Trophoblast cell (in vitro differentiated cells and primary cell): ENCODE data around the gene CENPV.

Experiments
- DNase-seq, 2 donors: peaks; one replicate each; pipeline ENCODE4 v3.0.0-alpha.2; 2016
- H2AFZ ChIP-seq: 2 replicates; pipeline ENCODE4 v1.6.1; 2013; ENCODE audit warnings: low read length, moderate library complexity, mild to moderate bottlenecking; ENCODE audit not compliant: insufficient read depth, poor library complexity
- H2AK5ac ChIP-seq: 2 replicates; pipeline ENCODE4 v1.6.1; 2013; ENCODE audit warnings: mild to moderate bottlenecking, low read length
- H2BK120ac ChIP-seq: 2 replicates; pipeline ENCODE4 v1.6.1; 2013; ENCODE audit warnings: low read length, mild to moderate bottlenecking, moderate library complexity; ENCODE audit not compliant: insufficient read depth, poor library complexity
- H2BK12ac ChIP-seq: 2 replicates; pipeline ENCODE4 v1.6.1; 2013; ENCODE audit warnings: mild to moderate bottlenecking, low read length, moderate library complexity
- H2BK5ac ChIP-seq: 2 replicates; pipeline ENCODE4 v1.6.1; 2013; ENCODE audit warnings: low read length, low read depth, moderate library complexity, mild to moderate bottlenecking; ENCODE audit not compliant: poor library complexity
- H3K14ac ChIP-seq: 2 replicates; pipeline ENCODE4 v1.6.1; 2013; ENCODE audit warnings: mild to moderate bottlenecking, low read length
- H3K18ac ChIP-seq: 2 replicates; pipeline ENCODE4 v1.6.1; 2013; ENCODE audit warnings: mild to moderate bottlenecking, low read length
- H3K23ac ChIP-seq: 2 replicates; pipeline ENCODE4 v1.6.1; 2013; ENCODE audit warnings: low read length
- H3K27ac ChIP-seq: 2 replicates; pipeline ENCODE4 v1.5.1; 2013; ENCODE audit warnings: low read depth, mild to moderate bottlenecking, inconsistent platforms, low read length, moderate library complexity
- H3K27me3 ChIP-seq: 2 replicates; pipeline ENCODE4 v1.6.1; 2013; ENCODE audit warnings: inconsistent platforms, mild to moderate bottlenecking, low read length, moderate library complexity; ENCODE audit not compliant: insufficient read depth
- H3K36me3 ChIP-seq, 2 experiments: 1 replicate in 1 of 2; 2 replicates in 1 of 2; pipeline ENCODE4 v1.6.1; 2013; ENCODE audit warnings: low read length in 2 of 2, mild to moderate bottlenecking in 2 of 2, moderate library complexity in 1 of 2; ENCODE audit not compliant: insufficient read depth in 2 of 2, control insufficient read depth in 1 of 2
- H3K4ac ChIP-seq: 2 replicates; pipeline ENCODE4 v1.6.1; 2013; ENCODE audit warnings: low read depth, mild to moderate bottlenecking, low read length, moderate library complexity
- H3K4me1 ChIP-seq, 2 experiments: 1 replicate in 1 of 2; 2 replicates in 1 of 2; pipeline ENCODE4 v1.6.1; 2013; ENCODE audit warnings: low read length in 2 of 2, mild to moderate bottlenecking in 2 of 2, moderate library complexity in 1 of 2; ENCODE audit not compliant: insufficient read depth in 2 of 2, control insufficient read depth in 1 of 2
- H3K4me2 ChIP-seq: 2 replicates; pipeline ENCODE4 v1.6.1; 2013; ENCODE audit warnings: inconsistent platforms, mild to moderate bottlenecking, low read length, moderate library complexity
- H3K4me3 ChIP-seq: 2 replicates; pipeline ENCODE4 v1.5.1; 2013; ENCODE audit warnings: mild to moderate bottlenecking, low read depth, low read length, inconsistent platforms
- H3K79me1 ChIP-seq: one replicate; pipeline ENCODE4 v1.6.1; 2013; ENCODE audit warnings: low read length
- H3K79me2 ChIP-seq: 2 replicates; pipeline ENCODE4 v1.6.1; 2013; ENCODE audit warnings: low read length, mild to moderate bottlenecking; ENCODE audit not compliant: control insufficient read depth, insufficient read depth, poor library complexity
- H3K9ac ChIP-seq: 2 replicates; pipeline ENCODE4 v1.6.1; 2013; ENCODE audit warnings: mild to moderate bottlenecking, low read length
- H3K9me3 ChIP-seq: 2 replicates; pipeline ENCODE4 v1.6.1; 2013; ENCODE audit warnings: low read depth, mild to moderate bottlenecking, control low read depth, inconsistent platforms, low read length; ENCODE audit not compliant: insufficient read depth
- H4K12ac ChIP-seq: 2 replicates; pipeline ENCODE4 v1.6.1; 2013; ENCODE audit warnings: low read depth, mild to moderate bottlenecking, low read length, moderate library complexity
- H4K8ac ChIP-seq: 2 replicates; pipeline ENCODE4 v1.6.1; 2013; ENCODE audit warnings: low read depth, mild to moderate bottlenecking, low read length, moderate library complexity
- H4K91ac ChIP-seq: one replicate; pipeline ENCODE4 v1.6.1; 2013; ENCODE audit warnings: low read depth, mild to moderate bottlenecking, low read length, moderate library complexity
- WGBS: extraction: QIAGEN DNeasy Blood & Tissue Kit; methylation state at CpG from one replicate; pipeline ENCODE4 v1.1.7; 2013; ENCODE audit warnings: missing lambda C conversion rate; ENCODE audit not compliant: insufficient read length, insufficient coverage; ENCODE audit errors: extremely low coverage; 5-methylcytosine and 5-hydroxymethylcytosine counted together

CENPV gene

DNA sequence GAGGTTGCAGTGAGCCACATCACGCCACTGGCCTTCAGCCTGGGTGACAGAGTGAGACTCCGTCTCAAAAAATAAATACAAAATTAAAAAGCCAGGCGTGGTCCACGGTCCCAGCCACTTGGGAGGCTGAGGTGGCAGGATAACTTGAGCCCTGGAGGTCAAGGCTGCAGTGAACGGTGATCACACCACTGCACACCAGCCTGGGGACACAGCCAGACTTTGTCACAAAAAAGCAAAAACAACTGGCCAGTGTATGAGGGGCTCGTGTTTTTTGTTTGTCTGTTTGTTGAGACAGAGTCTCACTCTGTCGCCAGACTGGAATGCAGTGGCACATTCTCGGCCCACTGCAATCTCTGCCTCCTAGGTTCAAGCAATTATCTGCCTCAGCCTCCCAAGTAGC lies 26.4 kb upstream of the CENPV start:
- no peak overlapping the region for H2BK5ac ChIP-seq
- no peak overlapping the region for H3K23ac ChIP-seq
- H3K4me3 ChIP-seq, result no peak overlapping the region
- peak overlapping the region; percentile 96 for H2AK5ac ChIP-seq
- no peaks in the 10 kb centered on the region for H3K9me3 ChIP-seq
- H2AFZ ChIP-seq, result no peak overlapping the region
- H3K36me3 ChIP-seq, result peaks cover 13 to 21% of the 10 kb centered on the region in 2 experiments
- H3K14ac ChIP-seq, result no peak overlapping the region
- H3K9ac ChIP-seq, result no peak overlapping the region
- no CpG with 5 or more reads among the region's 8 CpGs for WGBS
- no peak for DNase-seq
- no peak overlapping the region for H3K18ac ChIP-seq
- H2BK12ac ChIP-seq, result peak overlapping the region; percentile 71
- no peak overlapping the region for H2BK120ac ChIP-seq
- no peaks in the 10 kb centered on the region for H3K27me3 ChIP-seq
- no peak overlapping the region for H4K91ac ChIP-seq
- no peak overlapping the region for H3K4me2 ChIP-seq
- peak overlapping the region; percentile 43 for H4K8ac ChIP-seq
- H3K79me1 ChIP-seq, result peaks cover 14% of the 10 kb centered on the region
- H3K4me1 ChIP-seq, result peaks cover 9 to 11% of the 10 kb centered on the region in 2 experiments
- H3K27ac ChIP-seq, result no peak overlapping the region
- H3K79me2 ChIP-seq, result peaks cover 7% of the 10 kb centered on the region
- no peak overlapping the region for H4K12ac ChIP-seq
- no peak overlapping the region for H3K4ac ChIP-seq

DNA sequence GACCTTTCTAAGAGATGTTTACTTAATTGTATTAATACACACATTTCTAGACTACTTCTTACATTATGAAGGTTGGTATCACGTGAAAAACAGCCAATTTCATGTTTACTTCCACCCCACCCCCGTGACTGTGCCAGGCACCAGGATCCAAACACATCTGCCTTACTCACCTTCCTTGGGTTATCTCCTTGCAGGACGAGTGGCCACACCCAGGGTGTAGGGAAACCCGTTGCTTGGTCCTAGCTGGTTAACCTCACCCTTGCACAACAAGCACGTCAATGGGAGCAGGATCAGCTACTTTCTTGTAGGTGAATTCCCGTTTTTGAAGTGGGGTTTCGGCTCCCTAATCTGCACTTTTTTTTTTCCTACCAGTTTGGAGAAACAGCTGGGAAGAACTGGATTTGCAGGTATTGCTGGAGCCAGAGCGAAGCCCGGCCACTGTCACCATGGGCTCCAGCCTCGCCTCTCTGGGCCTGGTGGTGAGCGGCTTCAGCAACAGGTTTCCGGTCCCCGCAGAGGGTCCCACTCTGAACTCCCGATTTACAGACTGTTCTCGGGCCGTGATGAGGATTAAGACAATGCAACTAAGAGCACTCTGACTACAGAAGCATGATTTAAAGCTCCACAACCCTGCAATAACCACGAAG lies 25.5 kb upstream of the CENPV start:
- no peak overlapping the region for H3K18ac ChIP-seq
- H2AFZ ChIP-seq, result no peak overlapping the region
- no peak overlapping the region for H3K4ac ChIP-seq
- H3K4me1 ChIP-seq, result peaks cover 9 to 11% of the 10 kb centered on the region in 2 experiments
- H4K91ac ChIP-seq, result no peak overlapping the region
- DNase-seq, result no peak
- peak overlapping the region; percentile 41 for H2AK5ac ChIP-seq
- no peak overlapping the region for H3K9ac ChIP-seq
- H3K27ac ChIP-seq, result no peak overlapping the region
- H3K9me3 ChIP-seq, result no peaks in the 10 kb centered on the region
- no peak overlapping the region for H3K14ac ChIP-seq
- H3K27me3 ChIP-seq, result no peaks in the 10 kb centered on the region
- H3K23ac ChIP-seq, result no peak overlapping the region
- H3K36me3 ChIP-seq, result peaks cover 13 to 20% of the 10 kb centered on the region in 2 experiments
- no peak overlapping the region for H2BK120ac ChIP-seq
- peak overlapping the region; percentile 30 for H2BK12ac ChIP-seq
- no peak overlapping the region for H4K8ac ChIP-seq
- no peak overlapping the region for H2BK5ac ChIP-seq
- peaks cover 7% of the 10 kb centered on the region for H3K79me2 ChIP-seq
- H3K4me3 ChIP-seq, result no peak overlapping the region
- H4K12ac ChIP-seq, result no peak overlapping the region
- peaks cover 14% of the 10 kb centered on the region for H3K79me1 ChIP-seq
- WGBS, result no CpG with 5 or more reads among the region's 17 CpGs
- H3K4me2 ChIP-seq, result no peak overlapping the region

DNA sequence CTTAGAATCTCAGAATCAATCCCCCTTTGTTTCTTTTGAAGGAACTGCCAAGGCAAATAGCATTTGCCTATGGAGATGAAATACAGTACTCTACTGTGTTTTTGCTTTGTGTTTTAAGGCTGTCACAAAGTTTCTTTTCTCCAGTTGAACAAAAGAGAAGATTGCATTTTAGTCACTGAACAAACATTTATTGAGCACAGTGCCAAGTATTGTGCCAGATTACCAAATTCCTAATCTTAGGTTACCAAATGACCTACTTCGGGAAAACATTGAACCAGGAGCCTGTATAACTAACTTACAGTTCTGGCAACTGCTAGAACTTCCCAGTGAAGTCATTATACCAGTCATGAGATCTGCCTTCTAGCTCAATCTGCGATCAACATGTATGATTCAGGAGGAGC lies 24.7 kb upstream of the CENPV start:
- no peak overlapping the region for H2BK5ac ChIP-seq
- H3K27ac ChIP-seq, result no peak overlapping the region
- H3K79me2 ChIP-seq, result peaks cover 7% of the 10 kb centered on the region
- no peaks in the 10 kb centered on the region for H3K9me3 ChIP-seq
- H3K27me3 ChIP-seq, result no peaks in the 10 kb centered on the region
- DNase-seq, result no peak
- H3K9ac ChIP-seq, result no peak overlapping the region
- H4K91ac ChIP-seq, result no peak overlapping the region
- H4K8ac ChIP-seq, result no peak overlapping the region
- no peak overlapping the region for H4K12ac ChIP-seq
- H2AFZ ChIP-seq, result no peak overlapping the region
- peaks cover 7 to 11% of the 10 kb centered on the region in 2 experiments for H3K4me1 ChIP-seq
- no peak overlapping the region for H2BK120ac ChIP-seq
- no peak overlapping the region for H3K4me2 ChIP-seq
- peaks cover 12% of the 10 kb centered on the region in 2 experiments for H3K36me3 ChIP-seq
- no peak overlapping the region for H3K23ac ChIP-seq
- H3K4me3 ChIP-seq, result no peak overlapping the region
- no peak overlapping the region for H2AK5ac ChIP-seq
- no CpG with 5 or more reads among the region's 2 CpGs for WGBS
- peaks cover 14% of the 10 kb centered on the region for H3K79me1 ChIP-seq
- H3K14ac ChIP-seq, result no peak overlapping the region
- no peak overlapping the region for H3K18ac ChIP-seq
- H3K4ac ChIP-seq, result no peak overlapping the region
- H2BK12ac ChIP-seq, result no peak overlapping the region

DNA sequence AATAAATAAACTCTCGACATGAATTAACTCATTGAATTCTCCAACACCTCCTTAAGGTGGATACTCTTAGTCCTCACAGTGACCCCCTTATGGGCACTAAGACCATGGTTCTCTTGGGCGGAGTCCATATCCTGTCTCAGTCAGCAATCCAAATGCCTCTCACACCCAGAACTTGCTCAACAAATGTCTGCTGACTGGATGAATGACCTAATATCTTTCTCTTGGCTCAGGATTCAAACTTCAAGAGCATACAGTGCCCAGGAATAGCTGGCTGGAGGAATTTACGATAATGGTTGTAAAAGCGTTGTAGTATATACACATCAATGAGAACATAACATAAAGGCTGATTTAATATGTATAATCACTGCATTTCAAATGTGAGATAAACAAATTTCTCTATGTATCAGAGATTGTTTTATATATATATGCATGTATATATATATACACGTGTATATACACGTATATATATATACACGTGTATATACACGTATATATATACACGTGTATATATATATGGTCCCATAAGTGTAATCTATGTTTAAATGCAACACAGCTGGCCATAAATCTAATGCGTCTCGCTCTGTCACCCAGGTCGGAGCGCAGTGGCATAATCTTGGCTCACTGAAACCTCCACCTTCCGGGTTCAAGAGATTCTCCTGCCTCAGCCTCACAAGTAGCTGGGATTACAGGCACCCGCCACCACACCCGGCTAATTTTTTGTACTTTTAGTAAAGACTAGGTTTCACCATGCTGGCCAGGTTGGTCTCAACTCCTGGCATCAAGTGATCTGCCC lies 21.1 kb upstream of the CENPV start:
- H3K18ac ChIP-seq, result no peak overlapping the region
- no peak overlapping the region for H3K4ac ChIP-seq
- no peak overlapping the region for H2BK5ac ChIP-seq
- no peak overlapping the region for H4K12ac ChIP-seq
- WGBS, result no CpG with 5 or more reads among the region's 16 CpGs
- no peak overlapping the region for H3K27ac ChIP-seq
- no peak overlapping the region for H3K23ac ChIP-seq
- no peak overlapping the region for H3K4me2 ChIP-seq
- no peaks in the 10 kb centered on the region for H3K9me3 ChIP-seq
- H3K36me3 ChIP-seq, result no peaks in the 10 kb centered on the region
- H3K79me2 ChIP-seq, result no peaks in the 10 kb centered on the region
- H2BK12ac ChIP-seq, result no peak overlapping the region
- H3K27me3 ChIP-seq, result no peaks in the 10 kb centered on the region
- peaks cover 0 to 2% of the 10 kb centered on the region in 2 experiments for H3K4me1 ChIP-seq
- no peak overlapping the region for H3K14ac ChIP-seq
- no peak overlapping the region for H3K9ac ChIP-seq
- DNase-seq, result no peak
- H3K79me1 ChIP-seq, result no peaks in the 10 kb centered on the region
- H2AFZ ChIP-seq, result no peak overlapping the region
- no peak overlapping the region for H2BK120ac ChIP-seq
- no peak overlapping the region for H3K4me3 ChIP-seq
- H4K8ac ChIP-seq, result no peak overlapping the region
- H2AK5ac ChIP-seq, result no peak overlapping the region
- H4K91ac ChIP-seq, result no peak overlapping the region
